Activated CD4-positive, alpha-beta T cell treated with anti-CD3 and anti-CD28 coated beads, Interleukin-2, amount 10 ng/mL, durations not matched to agents 24 days and 14 days (primary cell): ENCODE results near the gene URB1. TPM values are rescaled to one million over a fixed set of nuclear protein-coding genes. Genes with fewer than 3 reads are reported as not detected.

Experiments
- DNase-seq: peaks from one replicate; pipeline ENCODE4 v3.0.0; 2022
- H3K27ac Mint-ChIP-seq: one replicate; pipeline ENCODE4 v1.8.0; 2022; ENCODE audit warnings: mild to moderate bottlenecking, mixed read lengths
- H3K27me3 Mint-ChIP-seq: one replicate; pipeline ENCODE4 v1.8.0; 2022; ENCODE audit warnings: mixed read lengths
- H3K36me3 Mint-ChIP-seq: one replicate; pipeline ENCODE4 v1.8.0; 2022; ENCODE audit warnings: low read depth, mild to moderate bottlenecking, mixed read lengths
- H3K4me1 Mint-ChIP-seq: one replicate; pipeline ENCODE4 v1.8.0; 2021; ENCODE audit warnings: mixed read lengths
- H3K4me3 Mint-ChIP-seq: one replicate; pipeline ENCODE4 v1.8.0; 2022; ENCODE audit warnings: mild to moderate bottlenecking, moderate library complexity, mixed read lengths
- H3K9me3 Mint-ChIP-seq: one replicate; pipeline ENCODE4 v1.8.0; 2021; ENCODE audit warnings: mixed read lengths
- intact Hi-C: fragments of 100-400 bp; cut with micrococcal nuclease; formaldehyde crosslinking; loops from one replicate; pipeline ENCODE4 v1.15.1; 2023
- total RNA-seq: library from RNA; stranded (reverse); gene quantifications from 2 replicates; pipeline ENCODE4 v1.2.3, GENCODE V29; 2022

URB1 gene
- total RNA-seq, 1 donor from 2014 or later, result 41.7 TPM

- intact Hi-C loops, result no loop called here
- DNase-seq, result no peak
- Mint-ChIP-seq H3K4me3 (no peak overlapping the region), H3K4me1 (no peaks in the 10 kb centered on the region), H3K9me3 (no peaks in the 10 kb centered on the region), H3K27ac (no peak overlapping the region), H3K36me3 (peaks cover 76% of the 10 kb centered on the region), H3K27me3 (no peaks in the 10 kb centered on the region)
Measured at GRCh38 chr21:32335601-32336575, 56.9 kb downstream of the URB1 start.

GRCh38 chr21:32334980-32335531 is 57.8 kb downstream of the URB1 start:
- no peak for DNase-seq
- Mint-ChIP-seq H3K4me1 (no peaks in the 10 kb centered on the region), H3K9me3 (no peaks in the 10 kb centered on the region), H3K27ac (no peak overlapping the region), H3K36me3 (peaks cover 76% of the 10 kb centered on the region), H3K4me3 (no peak overlapping the region), H3K27me3 (no peaks in the 10 kb centered on the region)
- intact Hi-C loops, result no loop called here

GRCh38 chr21:32333953-32334673 is 58.7 kb downstream of the URB1 start:
- H3K36me3 Mint-ChIP-seq, result peaks cover 79% of the 10 kb centered on the region
- H3K4me3 Mint-ChIP-seq, result no peak overlapping the region
- intact Hi-C loops, result no loop called here
- H3K27me3 Mint-ChIP-seq, result no peaks in the 10 kb centered on the region
- H3K27ac Mint-ChIP-seq, result no peak overlapping the region
- DNase-seq, result no peak
- no peaks in the 10 kb centered on the region for H3K4me1 Mint-ChIP-seq
- no peaks in the 10 kb centered on the region for H3K9me3 Mint-ChIP-seq

- no peaks in the 10 kb centered on the region for H3K4me1 Mint-ChIP-seq
- no peaks in the 10 kb centered on the region for H3K9me3 Mint-ChIP-seq
- H3K36me3 Mint-ChIP-seq, result peaks cover 78% of the 10 kb centered on the region
- H3K27me3 Mint-ChIP-seq, result no peaks in the 10 kb centered on the region
- H3K27ac Mint-ChIP-seq, result no peak overlapping the region
- intact Hi-C loops, result no loop called here
- H3K4me3 Mint-ChIP-seq, result no peak overlapping the region
- no peak for DNase-seq
Measured at GRCh38 chr21:32332463-32332951, 60.3 kb downstream of the URB1 start.

- no peak overlapping the region for H3K27ac Mint-ChIP-seq
- H3K36me3 Mint-ChIP-seq, result peaks cover 81% of the 10 kb centered on the region
Measured at GRCh38 chr21:32331444-32332305, 61.1 kb downstream of the URB1 start.

GRCh38 chr21:32330784-32331311 is 62.0 kb downstream of the URB1 start:
- Mint-ChIP-seq H3K36me3 (peaks cover 81% of the 10 kb centered on the region), H3K27me3 (no peaks in the 10 kb centered on the region), H3K9me3 (no peaks in the 10 kb centered on the region), H3K4me3 (no peak overlapping the region), H3K27ac (no peak overlapping the region), H3K4me1 (peaks cover 2% of the 10 kb centered on the region)
- DNase-seq, result no peak
- intact Hi-C loops, result no loop called here

More at GRCh38 chr21:32331444-32332305, 61.1 kb downstream of the URB1 start:
- DNase-seq, result no peak
- intact Hi-C loops, result no loop called here
- peaks cover under 1% of the 10 kb centered on the region for H3K4me1 Mint-ChIP-seq
- no peaks in the 10 kb centered on the region for H3K27me3 Mint-ChIP-seq
- no peak overlapping the region for H3K4me3 Mint-ChIP-seq
- no peaks in the 10 kb centered on the region for H3K9me3 Mint-ChIP-seq

GRCh38 chr21:32329776-32330175 is 63.0 kb downstream of the URB1 start:
- Mint-ChIP-seq H3K4me3 (no peak overlapping the region), H3K36me3 (peaks cover 80% of the 10 kb centered on the region), H3K4me1 (peaks cover 2% of the 10 kb centered on the region), H3K27me3 (no peaks in the 10 kb centered on the region), H3K9me3 (no peaks in the 10 kb centered on the region), H3K27ac (no peak overlapping the region)
- no peak for DNase-seq
- intact Hi-C loops, result no loop called here

- Mint-ChIP-seq H3K27ac (no peak overlapping the region), H3K4me1 (peaks cover 2% of the 10 kb centered on the region), H3K36me3 (peaks cover 82% of the 10 kb centered on the region)
Measured at GRCh38 chr21:32329331-32329730, 63.5 kb downstream of the URB1 start.

GRCh38 chr21:32328595-32328994 is 64.2 kb downstream of the URB1 start:
- DNase-seq, result no peak
- Mint-ChIP-seq H3K36me3 (peaks cover 81% of the 10 kb centered on the region), H3K9me3 (no peaks in the 10 kb centered on the region), H3K27me3 (no peaks in the 10 kb centered on the region), H3K4me3 (no peak overlapping the region), H3K27ac (no peak overlapping the region), H3K4me1 (peaks cover 2% of the 10 kb centered on the region)
- intact Hi-C loops, result no loop called here

More at GRCh38 chr21:32329331-32329730, 63.5 kb downstream of the URB1 start:
- DNase-seq, result no peak
- no peaks in the 10 kb centered on the region for H3K27me3 Mint-ChIP-seq
- no peaks in the 10 kb centered on the region for H3K9me3 Mint-ChIP-seq
- H3K4me3 Mint-ChIP-seq, result no peak overlapping the region
- intact Hi-C loops, result no loop called here

GRCh38 chr21:32325706-32326105 is 67.1 kb downstream of the URB1 start:
- no peak for DNase-seq
- intact Hi-C loops, result no loop called here
- Mint-ChIP-seq H3K27ac (no peak overlapping the region), H3K4me3 (no peak overlapping the region), H3K9me3 (no peaks in the 10 kb centered on the region), H3K27me3 (no peaks in the 10 kb centered on the region), H3K36me3 (peaks cover 77% of the 10 kb centered on the region), H3K4me1 (peaks cover 2% of the 10 kb centered on the region)

- Mint-ChIP-seq H3K27me3 (no peaks in the 10 kb centered on the region), H3K36me3 (peaks cover 79% of the 10 kb centered on the region), H3K4me3 (no peak overlapping the region), H3K27ac (no peak overlapping the region), H3K9me3 (no peaks in the 10 kb centered on the region), H3K4me1 (peaks cover 2% of the 10 kb centered on the region)
- DNase-seq, result no peak
- intact Hi-C loops, result no loop called here
Measured at GRCh38 chr21:32322676-32323075, 70.1 kb downstream of the URB1 start.

- Mint-ChIP-seq H3K27ac (no peak overlapping the region), H3K4me3 (no peak overlapping the region), H3K4me1 (peaks cover 2% of the 10 kb centered on the region), H3K36me3 (peaks cover 78% of the 10 kb centered on the region), H3K9me3 (no peaks in the 10 kb centered on the region), H3K27me3 (no peaks in the 10 kb centered on the region)
- intact Hi-C loops, result no loop called here
- DNase-seq, result no peak
Measured at GRCh38 chr21:32322103-32322502, 70.7 kb downstream of the URB1 start.

- no peaks in the 10 kb centered on the region for H3K4me1 Mint-ChIP-seq
- intact Hi-C loops, result no loop called here
- H3K4me3 Mint-ChIP-seq, result no peak overlapping the region
- DNase-seq, result no peak
- H3K27me3 Mint-ChIP-seq, result no peaks in the 10 kb centered on the region
- peaks cover 72% of the 10 kb centered on the region for H3K36me3 Mint-ChIP-seq
- H3K27ac Mint-ChIP-seq, result no peak overlapping the region
- H3K9me3 Mint-ChIP-seq, result no peaks in the 10 kb centered on the region
Measured at GRCh38 chr21:32321480-32321879, 71.3 kb downstream of the URB1 start.
